ENCODE measurements around the gene FOXQ1.

DNA sequence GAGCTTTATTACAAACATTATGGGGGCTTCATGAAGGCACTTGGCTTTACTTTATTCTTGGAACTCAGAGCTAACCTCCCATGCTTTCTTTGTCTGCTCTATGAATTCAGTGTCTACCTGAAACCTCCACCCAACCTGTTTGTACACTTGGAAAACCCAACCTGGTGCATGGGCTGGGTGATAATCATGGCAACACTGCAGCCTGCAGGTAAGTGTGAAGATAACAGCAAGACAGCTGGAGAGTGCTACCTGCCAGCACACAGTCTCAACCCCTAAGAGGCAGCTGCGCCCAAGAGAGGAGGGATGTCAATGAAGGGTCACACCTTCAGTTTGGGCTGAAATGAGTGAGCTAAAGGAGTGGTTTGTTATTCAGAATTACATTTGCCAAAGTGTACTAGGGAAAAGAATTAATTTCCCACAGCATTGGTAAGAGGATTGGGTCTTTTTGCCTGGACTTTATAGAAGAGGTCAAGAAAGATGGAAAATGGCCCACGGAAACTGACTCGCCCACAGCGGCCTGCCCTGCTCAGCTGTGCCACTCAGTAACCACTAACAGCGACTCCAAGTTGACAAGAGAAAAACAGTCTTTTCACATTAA, 24.4 kb downstream of the FOXQ1 start:
- TF ChIP-seq POLR2A (IDR thresholded peaks at IDR 0.05; ENCODE audit: low read length) (no peak), GATA1 (IDR thresholded peaks at IDR 0.05; ENCODE audit: low read depth, low read length) (no peak)

Data from erythroblast (primary cell).